ENCODE measurements around the gene SECTM1. TPM values are rescaled to one million over a fixed set of nuclear protein-coding genes. Genes with fewer than 3 reads are reported as not detected.

Gene SECTM1
- total RNA-seq, 6 experiments from 2014 or later, result 1.7 to 3.9 (median 2.8) TPM

- DNase-seq, result no peak
- TF ChIP-seq, protein P1, sequence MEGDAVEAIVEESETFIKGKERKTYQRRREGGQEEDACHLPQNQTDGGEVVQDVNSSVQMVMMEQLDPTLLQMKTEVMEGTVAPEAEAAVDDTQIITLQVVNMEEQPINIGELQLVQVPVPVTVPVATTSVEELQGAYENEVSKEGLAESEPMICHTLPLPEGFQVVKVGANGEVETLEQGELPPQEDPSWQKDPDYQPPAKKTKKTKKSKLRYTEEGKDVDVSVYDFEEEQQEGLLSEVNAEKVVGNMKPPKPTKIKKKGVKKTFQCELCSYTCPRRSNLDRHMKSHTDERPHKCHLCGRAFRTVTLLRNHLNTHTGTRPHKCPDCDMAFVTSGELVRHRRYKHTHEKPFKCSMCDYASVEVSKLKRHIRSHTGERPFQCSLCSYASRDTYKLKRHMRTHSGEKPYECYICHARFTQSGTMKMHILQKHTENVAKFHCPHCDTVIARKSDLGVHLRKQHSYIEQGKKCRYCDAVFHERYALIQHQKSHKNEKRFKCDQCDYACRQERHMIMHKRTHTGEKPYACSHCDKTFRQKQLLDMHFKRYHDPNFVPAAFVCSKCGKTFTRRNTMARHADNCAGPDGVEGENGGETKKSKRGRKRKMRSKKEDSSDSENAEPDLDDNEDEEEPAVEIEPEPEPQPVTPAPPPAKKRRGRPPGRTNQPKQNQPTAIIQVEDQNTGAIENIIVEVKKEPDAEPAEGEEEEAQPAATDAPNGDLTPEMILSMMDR (IDR thresholded peaks at IDR 0.05), result no peak
- H3K4me3 Mint-ChIP-seq, result no peak overlapping the region
- no peak overlapping the region for H3K27ac Mint-ChIP-seq
- no peaks in the 10 kb centered on the region for H3K36me3 Mint-ChIP-seq (ENCODE audit: low read depth)
- H3K4me1 Mint-ChIP-seq (ENCODE audit: low read depth), result no peaks in the 10 kb centered on the region
- H3K9me3 Mint-ChIP-seq, result no peaks in the 10 kb centered on the region
- H3K27me3 Mint-ChIP-seq (ENCODE audit: insufficient read depth), result peaks cover 2% of the 10 kb centered on the region; the same call in 1 of the 2 replicates
These were observed 11.6 kb downstream of the SECTM1 start for GRCh38 chr17:82321947-82322466.

- Mint-ChIP-seq H3K4me1 (ENCODE audit: low read depth) (no peaks in the 10 kb centered on the region), H3K27me3 (ENCODE audit: insufficient read depth) (no peaks in the 10 kb centered on the region; the same call in 1 of the 2 replicates), H3K4me3 (no peak overlapping the region), H3K9me3 (no peaks in the 10 kb centered on the region), H3K36me3 (ENCODE audit: low read depth) (no peaks in the 10 kb centered on the region), H3K27ac (no peak overlapping the region)
- no peak for DNase-seq
- TF ChIP-seq, protein P1 (IDR thresholded peaks at IDR 0.05), result peak; percentile 90
These were observed 12.3 kb downstream of the SECTM1 start for GRCh38 chr17:82320956-82321927.

GRCh38 chr17:82320140-82320840 is 13.3 kb downstream of the SECTM1 start:
- TF ChIP-seq, protein P1 (IDR thresholded peaks at IDR 0.05), result no peak
- Mint-ChIP-seq H3K4me3 (no peak overlapping the region), H3K9me3 (no peaks in the 10 kb centered on the region), H3K36me3 (ENCODE audit: low read depth) (no peaks in the 10 kb centered on the region), H3K4me1 (ENCODE audit: low read depth) (no peaks in the 10 kb centered on the region), H3K27me3 (ENCODE audit: insufficient read depth) (peaks cover 2% of the 10 kb centered on the region), H3K27ac (no peak overlapping the region)
- DNase-seq, result no peak

GRCh38 chr17:82319619-82320062 is 13.9 kb downstream of the SECTM1 start:
- Mint-ChIP-seq H3K27ac (no peak overlapping the region), H3K27me3 (ENCODE audit: insufficient read depth) (peaks cover 2% of the 10 kb centered on the region), H3K9me3 (no peaks in the 10 kb centered on the region), H3K36me3 (ENCODE audit: low read depth) (no peaks in the 10 kb centered on the region), H3K4me3 (no peak overlapping the region), H3K4me1 (ENCODE audit: low read depth) (no peaks in the 10 kb centered on the region)
- no peak for DNase-seq
- TF ChIP-seq, protein P1 (IDR thresholded peaks at IDR 0.05), result no peak

- no peaks in the 10 kb centered on the region for H3K9me3 Mint-ChIP-seq
- H3K27me3 Mint-ChIP-seq (ENCODE audit: insufficient read depth), result peaks cover 2% of the 10 kb centered on the region
- no peak overlapping the region for H3K4me3 Mint-ChIP-seq
- H3K36me3 Mint-ChIP-seq (ENCODE audit: low read depth), result no peaks in the 10 kb centered on the region
- no peak for DNase-seq
- no peaks in the 10 kb centered on the region for H3K4me1 Mint-ChIP-seq (ENCODE audit: low read depth)
- H3K27ac Mint-ChIP-seq, result no peak overlapping the region
- TF ChIP-seq, protein P1 (IDR thresholded peaks at IDR 0.05), result no peak
These were observed 14.6 kb downstream of the SECTM1 start for GRCh38 chr17:82318772-82319606.
